B cell (primary cell): ENCODE data around the gene RIPOR1. TPM values are rescaled to one million over a fixed set of nuclear protein-coding genes. Genes with fewer than 3 reads are reported as not detected.

Experiments used
- ATAC-seq: fragments of 200-7000 bp; cut with Tn5 transposase; one replicate; pipeline ENCODE4 v1.10.0; 2021; ENCODE audit warnings: low read depth, mild to moderate bottlenecking, moderate number of reproducible peaks, moderate library complexity
- CTCF ChIA-PET: fragments of 350-600 bp; sonication (Branson Sonifier 250); formaldehyde crosslinking; loops from one replicate; lab custom pipeline; 2021; ENCODE audit warnings: antibody characterized with exemption, inconsistent platforms; lab: Charles Lee
- POLR2A ChIA-PET: fragments of 350-600 bp; sonication (Branson Sonifier 250); formaldehyde crosslinking; loops from one replicate; lab custom pipeline; 2021; ENCODE audit warnings: antibody characterized with exemption; lab: Charles Lee
- DNase-seq: peaks from one replicate; pipeline ENCODE4 v3.0.0; 2013
- H2AFZ ChIP-seq: 2 replicates; pipeline ENCODE4 v1.6.1; 2012; ENCODE audit warnings: mild to moderate bottlenecking, low read depth, low read length; ENCODE audit not compliant: insufficient read depth, poor library complexity, severe bottlenecking
- H3K27ac ChIP-seq, 2 donors: 1 replicate in 1 of 2; 2 replicates in 1 of 2; pipeline ENCODE4 v1.5.1; 2012 to 2013; ENCODE audit warnings: low read length in 2 of 2, mild to moderate bottlenecking in 2 of 2, moderate library complexity in 1 of 2
- H3K27me3 ChIP-seq, 4 experiments: fragments of 200-600 bp in 1 of 4; sonication (generic) in 1 of 4; replicated peaks in 1 of 4; 1 replicate in 2 of 4; 2 replicates in 2 of 4; pipeline versions ENCODE4 v1.6.1 to v1.7.0; 2013 to 2016; ENCODE audit warnings: low read length in 3 of 4, mild to moderate bottlenecking in 2 of 4, mixed read lengths in 1 of 4, moderate library complexity in 1 of 4; ENCODE audit not compliant: insufficient read depth in 4 of 4, control insufficient read depth in 3 of 4; ENCODE audit errors: control extremely low read depth in 1 of 4
- H3K36me3 ChIP-seq, 2 experiments: replicated peaks in 1 of 2; 1 replicate in 1 of 2; 2 replicates in 1 of 2; pipeline versions ENCODE4 v1.6.1 to v1.7.1; 2013; ENCODE audit warnings: low read length in 1 of 2; ENCODE audit not compliant: insufficient read depth in 2 of 2, control insufficient read depth in 1 of 2; ENCODE audit errors: control extremely low read depth in 1 of 2, extremely low read depth in 1 of 2
- H3K4me1 ChIP-seq, 2 donors: fragments of 200-600 bp in 1 of 2; sonication (generic) in 1 of 2; 1 replicate in 1 of 2; 2 replicates in 1 of 2; pipeline versions ENCODE4 v1.5.1 to v1.6.1; 2013 to 2017; ENCODE audit warnings: low read length in 2 of 2; ENCODE audit not compliant: control insufficient read depth in 2 of 2, insufficient read depth in 2 of 2
- H3K4me2 ChIP-seq: replicated peaks from 2 replicates; pipeline ENCODE3; 2012; ENCODE audit warnings: mild to moderate bottlenecking, low read depth, low read length; ENCODE audit not compliant: poor library complexity, severe bottlenecking
- H3K4me3 ChIP-seq, 5 experiments: fragments of 200-600 bp in 1 of 5; sonication (generic) in 1 of 5; 1 replicate in 3 of 5; 2 replicates in 2 of 5; pipeline versions ENCODE4 v1.5.1 to v1.7.0; 2011 to 2016; ENCODE audit warnings: low read length in 4 of 5, mild to moderate bottlenecking in 4 of 5, low read depth in 2 of 5, control low read depth in 1 of 5, moderate library complexity in 1 of 5; ENCODE audit not compliant: insufficient read depth in 1 of 5; ENCODE audit errors: control extremely low read depth in 1 of 5, extremely low read depth in 1 of 5
- H3K79me2 ChIP-seq: fragments of 200-600 bp; sonication (generic); one replicate; pipeline ENCODE4 v1.6.0; 2016; ENCODE audit warnings: low read length; ENCODE audit not compliant: control insufficient read depth, insufficient read depth
- H3K9ac ChIP-seq: fragments of 200-600 bp; sonication (generic); 2 replicates; pipeline ENCODE4 v1.6.1; 2017; ENCODE audit warnings: mild to moderate bottlenecking, low read length, moderate library complexity
- H3K9me3 ChIP-seq, 3 donors: one replicate each; pipeline versions ENCODE4 v1.6.1 to v1.7.1; 2013; ENCODE audit warnings: low read length in 2 of 3; ENCODE audit not compliant: control insufficient read depth in 2 of 3, insufficient read depth in 1 of 3; ENCODE audit errors: control extremely low read depth in 1 of 3
- H4K20me1 ChIP-seq: 2 replicates; pipeline ENCODE4 v1.6.0; 2012; ENCODE audit warnings: mild to moderate bottlenecking, low read length; ENCODE audit not compliant: insufficient read depth, control insufficient read depth, poor library complexity, severe bottlenecking
- H3K27ac Mint-ChIP-seq: one replicate; pipeline ENCODE4 v1.8.0; 2021; ENCODE audit warnings: mixed read lengths
- H3K27me3 Mint-ChIP-seq: one replicate; pipeline ENCODE4 v1.8.0; 2021; ENCODE audit warnings: mixed read lengths
- H3K4me1 Mint-ChIP-seq: one replicate; pipeline ENCODE4 v1.8.0; 2021; ENCODE audit warnings: mixed read lengths
- H3K4me3 Mint-ChIP-seq: one replicate; pipeline ENCODE4 v1.8.0; 2021; ENCODE audit warnings: mixed read lengths
- H3K9me3 Mint-ChIP-seq: one replicate; pipeline ENCODE4 v1.8.0; 2022; ENCODE audit warnings: mixed read lengths; ENCODE audit not compliant: insufficient read depth
- EZH2 ChIP-seq: IDR thresholded peaks from 2 replicates; pipeline ENCODE4 v1.6.1; 2012; ENCODE audit warnings: borderline replicate concordance, low read depth, mild to moderate bottlenecking, moderate library complexity, low read length; ENCODE audit not compliant: insufficient read depth, poor library complexity, severe bottlenecking
- WGBS: methylation state at CpG from one replicate; pipeline ENCODE4 v1.1.5; 2013; ENCODE audit warnings: missing lambda C conversion rate; ENCODE audit not compliant: insufficient coverage; 5-methylcytosine and 5-hydroxymethylcytosine counted together
- intact Hi-C: fragments of 100-400 bp; cut with micrococcal nuclease; formaldehyde crosslinking; loops from one replicate; pipeline ENCODE4 v1.10.0; 2022
- polyA plus RNA-seq: library from polyadenylated mRNA; depleted of rRNA; stranded (reverse); fragments of >200 nt; gene quantifications from 2 replicates; pipeline ENCODE4 v1.2.3, GENCODE V29; 2012
- total RNA-seq, 2 donors: library from RNA; stranded (reverse); fragments of 120-200 nt in 1 of 2; gene quantifications; 1 replicate in 1 of 2; 2 replicates in 1 of 2; pipeline versions ENCODE4 v1.2.3 to v1.2.4, GENCODE V29; 2013 to 2022
- TF ChIP-seq, protein P1 (sequence below): fragments of 200-600 bp; IDR thresholded peaks from one replicate; pipeline ENCODE4 v1.8.0; 2022; ENCODE audit warnings: antibody characterized with exemption, mild to moderate bottlenecking

Gene RIPOR1
- total and polyA plus RNA-seq, 2 donors (not counting 1 experiment from before 2014, with no cell fraction given): 124 to 363 TPM

DNA sequence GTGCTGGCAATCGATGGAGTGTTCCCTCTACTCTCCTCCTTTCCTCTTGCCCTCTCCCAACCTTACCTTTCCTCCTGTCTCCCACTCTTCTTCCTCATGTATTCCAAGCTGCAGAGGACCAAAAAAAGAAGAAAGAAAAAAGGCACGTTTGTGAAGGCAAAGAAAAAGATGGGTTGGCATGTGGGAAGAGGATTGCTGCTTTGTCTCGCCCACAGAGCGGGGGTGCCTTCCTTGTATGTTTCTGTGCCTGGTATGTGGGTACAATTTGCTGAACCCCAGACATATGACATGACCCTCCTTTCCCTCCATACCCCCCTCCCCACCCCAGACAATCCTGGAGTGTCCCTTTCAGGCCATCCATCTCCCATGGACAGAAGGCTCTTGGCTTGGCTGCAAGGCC lies 20.6 kb downstream of the RIPOR1 start:
- Mint-ChIP-seq H3K27ac (peak overlapping the region; percentile 98), H3K27me3 (no peaks in the 10 kb centered on the region), H3K4me1 (peaks cover 82% of the 10 kb centered on the region), H3K9me3 (no peaks in the 10 kb centered on the region), H3K4me3 (peak overlapping the region; percentile 85)
- whole genome bisulfite sequencing: no CpG with 5 or more reads among the region's 4 CpGs
- ATAC-seq (no peak), DNase-seq (no peak)
- Histone ChIP-seq H3K36me3 (peaks cover 0 to 36% of the 10 kb centered on the region in 2 experiments), H3K4me1 (peaks cover 83 to 94% of the 10 kb centered on the region in 2 donors), H3K4me3 (no peak overlapping the region), H3K27me3 (no peaks in the 10 kb centered on the region), H3K9ac (no peak overlapping the region), H2AFZ (no peak overlapping the region), H3K79me2 (peaks cover 34% of the 10 kb centered on the region), H4K20me1 (peaks cover 17% of the 10 kb centered on the region), H3K4me2 (peak overlapping the region; percentile 79), H3K9me3 (peaks cover 0 to 3% (median 0%) of the 10 kb centered on the region in 3 donors), H3K27ac (peak overlapping the region; percentile 91 to 95)
- ChIA-PET CTCF (interaction anchor here (1.2 to 13.5 kb wide), 5 partner anchors 13 to 96 kb away, joined by 3 to 407 read pairs (median 30); partner anchors contain the start of genes ATP6V0D1, CARMIL2 and CTCF), POLR2A (interaction anchor here (7.3 kb wide), 1 partner anchor 12 kb away, joined by 166 read pairs; the partner anchor contains the start of gene CTCF)
- intact Hi-C loops: loop anchor here (10.0 kb wide), 1 partner anchor 536 kb away; the partner anchor contains the start of gene NFATC3
- TF ChIP-seq EZH2: no peak
- TF ChIP-seq, protein P1, sequence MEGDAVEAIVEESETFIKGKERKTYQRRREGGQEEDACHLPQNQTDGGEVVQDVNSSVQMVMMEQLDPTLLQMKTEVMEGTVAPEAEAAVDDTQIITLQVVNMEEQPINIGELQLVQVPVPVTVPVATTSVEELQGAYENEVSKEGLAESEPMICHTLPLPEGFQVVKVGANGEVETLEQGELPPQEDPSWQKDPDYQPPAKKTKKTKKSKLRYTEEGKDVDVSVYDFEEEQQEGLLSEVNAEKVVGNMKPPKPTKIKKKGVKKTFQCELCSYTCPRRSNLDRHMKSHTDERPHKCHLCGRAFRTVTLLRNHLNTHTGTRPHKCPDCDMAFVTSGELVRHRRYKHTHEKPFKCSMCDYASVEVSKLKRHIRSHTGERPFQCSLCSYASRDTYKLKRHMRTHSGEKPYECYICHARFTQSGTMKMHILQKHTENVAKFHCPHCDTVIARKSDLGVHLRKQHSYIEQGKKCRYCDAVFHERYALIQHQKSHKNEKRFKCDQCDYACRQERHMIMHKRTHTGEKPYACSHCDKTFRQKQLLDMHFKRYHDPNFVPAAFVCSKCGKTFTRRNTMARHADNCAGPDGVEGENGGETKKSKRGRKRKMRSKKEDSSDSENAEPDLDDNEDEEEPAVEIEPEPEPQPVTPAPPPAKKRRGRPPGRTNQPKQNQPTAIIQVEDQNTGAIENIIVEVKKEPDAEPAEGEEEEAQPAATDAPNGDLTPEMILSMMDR: no peak

DNA sequence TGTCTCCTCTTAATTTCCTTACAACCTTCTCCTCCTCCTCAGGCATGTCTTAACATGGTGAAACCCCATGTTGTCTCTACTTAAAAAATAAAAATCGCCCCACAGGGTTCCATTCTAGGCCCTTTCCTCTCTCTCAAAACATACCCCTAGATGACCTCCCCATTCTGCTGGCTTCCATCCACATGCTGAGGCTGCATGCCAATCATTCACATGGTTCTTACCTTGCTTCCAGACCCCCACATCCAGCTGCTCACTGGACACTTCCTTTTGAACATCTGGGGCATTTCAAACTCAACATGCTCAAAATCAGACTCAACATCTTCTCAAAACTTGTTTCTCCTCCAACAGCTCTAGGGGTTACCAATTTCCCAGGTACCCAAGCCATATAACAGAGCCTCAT lies 21.3 kb downstream of the RIPOR1 start:
- peaks cover 81 to 94% of the 10 kb centered on the region in 2 donors for H3K4me1 ChIP-seq
- peaks cover 78% of the 10 kb centered on the region for H3K4me1 Mint-ChIP-seq

More for the DNA sequence above, 21.3 kb downstream of the RIPOR1 start:
- no peaks in the 10 kb centered on the region for H3K27me3 Mint-ChIP-seq
- WGBS: 90% methylated on average over 1 of the region's 1 CpG
- H3K27ac Mint-ChIP-seq: peak overlapping the region; percentile 98
- Histone ChIP-seq H3K9me3 (peaks cover 0 to 3% (median 0%) of the 10 kb centered on the region in 3 donors), H3K4me2 (peak overlapping the region; percentile 79), H3K27me3 (no peaks in the 10 kb centered on the region), H2AFZ (no peak overlapping the region), H3K4me3 (no peak overlapping the region), H3K27ac (peak overlapping the region; percentile 91 to 95), H3K36me3 (peaks cover 0 to 29% of the 10 kb centered on the region in 2 experiments), H3K9ac (no peak overlapping the region), H3K79me2 (peaks cover 41% of the 10 kb centered on the region), H4K20me1 (peaks cover 10% of the 10 kb centered on the region)
- ATAC-seq (no peak), DNase-seq (no peak)
- peak overlapping the region; percentile 14 for H3K4me3 Mint-ChIP-seq
- POLR2A ChIA-PET: interaction anchor here (0.6 to 7.3 kb wide), 3 partner anchors 11 to 21 kb away, joined by 3 to 166 read pairs (median 5); partner anchors contain the start of genes CTCF and RIPOR1
- CTCF ChIA-PET: interaction anchor here (1.1 to 13.5 kb wide), 5 partner anchors 13 to 95 kb away, joined by 3 to 407 read pairs (median 5); partner anchors contain the start of genes CARMIL2 and CTCF
- no peak for TF ChIP-seq EZH2
- TF ChIP-seq, protein P1: no peak
- H3K9me3 Mint-ChIP-seq: no peaks in the 10 kb centered on the region
- intact Hi-C loops: loop anchor here (10.0 kb wide), 1 partner anchor 535 kb away; the partner anchor contains the start of gene NFATC3
